HG02588 (cell line): ENCODE measurements around the gene FAM124A.

Source experiments
- ATAC-seq: cut with Tn5 transposase; IDR thresholded peaks from one replicate; pipeline ENCODE4 v1.9.1; 2021; ENCODE audit warnings: mild to moderate bottlenecking, moderate library complexity; ENCODE audit not compliant: unreplicated experiment

FAM124A gene

GRCh38 chr13:51297556-51297955, 75.4 kb downstream of the FAM124A start:
- ATAC-seq, result no peak

GRCh38 chr13:51298812-51299211, 76.6 kb downstream of the FAM124A start:
- no peak for ATAC-seq

- no peak for ATAC-seq
Observed at GRCh38 chr13:51303063-51303552, 80.9 kb downstream of the FAM124A start.

- no peak for ATAC-seq
Observed at GRCh38 chr13:51303882-51304281, 81.7 kb downstream of the FAM124A start.

GRCh38 chr13:51305271-51305967, 83.2 kb downstream of the FAM124A start:
- no peak for ATAC-seq

- no peak for ATAC-seq
Observed at GRCh38 chr13:51308781-51309180, 86.6 kb downstream of the FAM124A start.

GRCh38 chr13:51311231-51311630, 89.0 kb downstream of the FAM124A start:
- ATAC-seq, result no peak

- no peak for ATAC-seq
Observed at GRCh38 chr13:51311957-51312520, 89.8 kb downstream of the FAM124A start.

GRCh38 chr13:51313619-51314018, 91.4 kb downstream of the FAM124A start:
- ATAC-seq, result no peak

- ATAC-seq, result no peak
Observed at GRCh38 chr13:51317262-51317661, 95.1 kb downstream of the FAM124A start.

GRCh38 chr13:51318015-51318414, 95.8 kb downstream of the FAM124A start:
- ATAC-seq, result no peak

- ATAC-seq, result no peak
Observed at GRCh38 chr13:51318876-51319275, 96.7 kb downstream of the FAM124A start.

- ATAC-seq, result no peak
Observed at GRCh38 chr13:51321836-51322235, 99.6 kb downstream of the FAM124A start.

GRCh38 chr13:51322826-51323225, 100.6 kb downstream of the FAM124A start:
- ATAC-seq, result no peak

GRCh38 chr13:51323824-51324511, 101.8 kb downstream of the FAM124A start:
- no peak for ATAC-seq

GRCh38 chr13:51324714-51325420, 102.7 kb downstream of the FAM124A start:
- peak; percentile 48 for ATAC-seq

GRCh38 chr13:51325837-51326236, 103.6 kb downstream of the FAM124A start:
- no peak for ATAC-seq

GRCh38 chr13:51326777-51327176, 104.6 kb downstream of the FAM124A start:
- ATAC-seq, result no peak

- no peak for ATAC-seq
Observed at GRCh38 chr13:51327961-51328360, 105.8 kb downstream of the FAM124A start.

- no peak for ATAC-seq
Observed at GRCh38 chr13:51328488-51328887, 106.3 kb downstream of the FAM124A start.

- no peak for ATAC-seq
Observed at GRCh38 chr13:51329606-51330005, 107.4 kb downstream of the FAM124A start.
